HEK293 (cell line): ENCODE measurements around the gene STRA6.

Experiments used
- AEBP2 ChIP-seq: fragments of 450-650 bp; formaldehyde crosslinking; IDR thresholded peaks from 2 replicates; pipeline ENCODE4 v1.5.1; 2016; ENCODE audit warnings: missing biosample characterization, missing genetic modification characterization, borderline replicate concordance
- ATF2 ChIP-seq: fragments of 450-650 bp; formaldehyde crosslinking; IDR thresholded peaks from 2 replicates; pipeline ENCODE4 v1.5.1; 2016; ENCODE audit warnings: missing biosample characterization, missing genetic modification characterization, low read depth
- CTCF ChIP-seq: fragments of 450-650 bp; formaldehyde crosslinking; IDR thresholded peaks from 2 replicates; pipeline ENCODE4 v1.5.1; 2016; ENCODE audit warnings: missing biosample characterization, missing genetic modification characterization
- GLIS2 ChIP-seq: fragments of 450-650 bp; formaldehyde crosslinking; IDR thresholded peaks from 2 replicates; pipeline ENCODE4 v1.5.1; 2016; ENCODE audit warnings: missing biosample characterization, missing genetic modification characterization
- MEIS1 ChIP-seq: sonication (generic); formaldehyde crosslinking; IDR thresholded peaks from 2 replicates; pipeline ENCODE4 v1.8.1; 2022; ENCODE audit warnings: missing genetic modification reagents, mild to moderate bottlenecking, borderline replicate concordance
- MZF1 ChIP-seq: fragments of 450-650 bp; formaldehyde crosslinking; IDR thresholded peaks from 2 replicates; pipeline ENCODE4 v1.5.1; 2017; ENCODE audit warnings: missing biosample characterization, missing genetic modification characterization, borderline replicate concordance
- ZBTB7A ChIP-seq: fragments of 450-650 bp; formaldehyde crosslinking; IDR thresholded peaks from 2 replicates; pipeline ENCODE4 v1.5.1; 2016; ENCODE audit warnings: low read depth, missing biosample characterization, missing genetic modification characterization
- ZEB2 ChIP-seq: fragments of 450-650 bp; formaldehyde crosslinking; IDR thresholded peaks from 2 replicates; pipeline ENCODE4 v1.5.1; 2016; ENCODE audit warnings: missing biosample characterization, missing genetic modification characterization
- ZNF138 ChIP-seq: fragments of 450-650 bp; formaldehyde crosslinking; IDR thresholded peaks from 2 replicates; pipeline ENCODE4 v1.5.1; 2016; ENCODE audit warnings: missing biosample characterization, missing genetic modification characterization, borderline replicate concordance
- ZNF16 ChIP-seq: fragments of 450-650 bp; formaldehyde crosslinking; IDR thresholded peaks from 2 replicates; pipeline ENCODE4 v1.5.1; 2016; ENCODE audit warnings: low read depth, missing biosample characterization, missing genetic modification characterization
- ZNF248 ChIP-seq: fragments of 450-650 bp; formaldehyde crosslinking; IDR thresholded peaks from 2 replicates; pipeline ENCODE4 v1.5.1; 2017; ENCODE audit warnings: missing biosample characterization, missing genetic modification characterization
- ZNF280C ChIP-seq: fragments of 450-650 bp; formaldehyde crosslinking; IDR thresholded peaks from 2 replicates; pipeline ENCODE4 v1.5.1; 2016; ENCODE audit warnings: missing biosample characterization, missing genetic modification characterization

- TF ChIP-seq ZEB2 (tag by site-specific recombination) (no peak), CTCF (tag by site-specific recombination) (no peak), ATF2 (no peak), ZNF16 (tag by site-specific recombination) (no peak), ZBTB7A (tag by site-specific recombination) (no peak), MZF1 (tag by site-specific recombination) (no peak), ZNF248 (tag by site-specific recombination) (no peak), GLIS2 (tag by site-specific recombination) (no peak), ZNF138 (no peak), ZNF280C (tag by site-specific recombination) (no peak), MEIS1 (no peak), AEBP2 (tag by site-specific recombination) (no peak)
Measured at GRCh38 chr15:74155766-74156417, 46.7 kb downstream of the STRA6 start.
